Dedifferentiated amniotic fluid mesenchymal stem cell (primary cell): ENCODE results near the gene KRTAP5-2.
"Not testable (repeated sequence)": the region's sequence is repeated elsewhere in the genome, so short reads cannot be mapped to it uniquely, and the experiment has no call there.

Experiments used
- DNase-seq: peaks from one replicate; pipeline ENCODE4 v3.0.0-alpha.2; 2016; ENCODE audit errors: extremely low spot score

Gene KRTAP5-2, protein sequence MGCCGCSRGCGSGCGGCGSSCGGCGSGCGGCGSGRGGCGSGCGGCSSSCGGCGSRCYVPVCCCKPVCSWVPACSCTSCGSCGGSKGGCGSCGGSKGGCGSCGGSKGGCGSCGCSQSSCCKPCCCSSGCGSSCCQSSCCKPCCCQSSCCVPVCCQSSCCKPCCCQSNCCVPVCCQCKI

GRCh38 chr11:1597994-1598380, at the start of gene KRTAP5-2:
Gene KRTAP5-2, minus strand, starts transcription at chr11:1598294. Its CDS starts 44 bp downstream, at chr11:1598250.
- no peak for DNase-seq

DNA sequence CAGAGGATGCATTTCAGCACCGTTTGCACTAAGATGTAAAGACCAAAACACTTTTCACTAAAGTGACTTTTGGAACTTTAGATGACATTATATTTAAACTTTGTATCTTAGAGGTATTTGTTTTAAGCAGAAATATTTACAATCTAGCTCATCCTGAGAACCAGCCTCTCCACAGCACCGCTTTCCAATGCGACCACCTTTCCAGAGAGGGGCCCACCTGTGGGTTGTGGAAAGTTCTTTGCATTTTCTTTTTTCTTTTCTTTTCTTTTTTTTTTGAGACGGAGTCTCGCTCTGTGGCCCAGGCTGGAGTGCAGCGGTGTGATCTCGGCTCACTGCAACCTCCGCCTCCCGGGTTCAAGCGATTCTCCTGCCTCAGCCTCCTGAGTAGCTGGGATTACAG, 48.4 kb upstream of the KRTAP5-2 start:
- DNase-seq = not testable (repeated sequence)

- no peak for DNase-seq
These were observed 47.3 kb upstream of the KRTAP5-2 start for GRCh38 chr11:1645357-1645821.

DNA sequence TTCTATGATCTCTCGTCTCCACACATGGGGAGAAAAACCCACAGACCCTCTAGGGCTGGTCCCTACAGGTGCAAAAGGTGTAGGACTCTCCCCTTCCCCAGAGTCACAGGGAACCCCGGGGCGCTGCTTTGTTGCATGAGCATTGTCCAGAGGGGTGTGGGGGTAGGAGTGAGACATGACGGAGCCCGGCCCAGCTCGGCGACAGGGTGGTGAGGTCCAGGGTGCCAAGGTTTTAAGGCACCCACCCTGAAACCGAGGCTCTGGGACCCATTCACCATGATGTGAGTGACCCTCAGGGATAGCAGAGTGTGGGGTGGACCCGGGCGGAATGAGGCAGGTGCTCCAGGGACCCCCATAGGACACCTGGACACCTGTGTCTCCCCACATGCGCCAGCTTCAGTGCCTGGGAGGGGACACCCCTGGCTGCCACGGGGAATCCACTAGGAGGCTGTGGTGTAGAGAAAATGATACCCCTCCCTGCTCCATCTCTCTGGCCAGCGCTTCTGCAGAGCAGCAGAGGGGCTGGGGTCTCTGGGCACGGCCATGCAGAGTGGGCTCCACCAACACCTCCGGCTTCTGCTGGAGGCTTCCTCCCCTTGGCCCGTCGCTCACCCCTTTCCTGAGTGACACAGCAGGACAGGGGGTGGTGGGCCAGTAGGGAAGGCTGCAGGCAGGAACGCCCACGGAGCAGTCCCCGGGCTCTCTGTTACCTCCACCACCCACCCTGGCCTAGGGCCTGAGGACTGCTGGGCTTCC, 46.7 kb upstream of the KRTAP5-2 start:
- DNase-seq = no peak

- no peak for DNase-seq
These were observed 45.1 kb upstream of the KRTAP5-2 start for GRCh38 chr11:1643146-1643690.

- DNase-seq = no peak
These were observed 44.4 kb upstream of the KRTAP5-2 start for GRCh38 chr11:1642288-1643145.

- no peak for DNase-seq
These were observed 43.0 kb upstream of the KRTAP5-2 start for GRCh38 chr11:1641096-1641495.

DNA sequence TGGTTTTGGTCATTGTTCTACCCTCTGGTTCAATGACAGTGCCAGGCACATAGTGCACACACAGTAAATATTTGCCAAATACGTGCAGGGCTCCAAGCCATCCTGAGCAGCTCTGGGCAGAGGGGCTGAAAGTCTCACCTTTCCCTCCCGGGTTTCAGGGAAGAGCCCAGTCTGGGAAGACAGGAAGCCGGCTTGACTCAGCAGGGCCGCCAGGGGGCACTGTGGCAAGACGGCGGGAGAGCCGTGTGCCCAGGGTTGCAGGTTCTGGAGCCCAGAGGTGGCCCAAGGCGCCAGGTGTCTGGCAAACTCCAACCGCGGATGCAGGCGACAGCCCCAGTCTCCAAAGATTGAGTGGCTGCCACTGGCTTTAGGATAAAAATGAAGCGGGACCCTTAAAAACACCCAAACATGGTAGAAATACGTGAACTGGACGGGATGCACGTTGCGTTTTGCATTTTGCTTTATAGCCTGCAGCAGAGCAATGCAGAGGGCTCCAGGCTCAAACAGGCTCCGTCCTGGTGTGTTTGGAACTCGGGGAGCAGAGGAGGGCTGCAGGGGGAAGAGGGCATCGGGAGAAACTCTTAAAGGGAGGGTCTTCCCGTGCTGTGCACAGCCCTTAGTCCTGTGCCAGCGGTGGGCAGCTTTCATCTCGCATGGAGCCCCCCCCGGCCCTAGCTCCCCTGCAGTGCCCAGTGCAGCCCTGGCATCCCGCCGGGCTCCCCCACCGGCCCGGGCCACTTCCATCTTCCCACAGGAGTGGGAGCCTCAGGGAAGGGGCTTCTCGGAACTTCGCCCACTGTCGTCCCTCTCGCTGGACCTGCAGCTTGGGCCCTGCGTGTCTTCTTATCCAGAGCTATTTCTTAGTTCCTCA, 42.2 kb upstream of the KRTAP5-2 start:
- no peak for DNase-seq

DNA sequence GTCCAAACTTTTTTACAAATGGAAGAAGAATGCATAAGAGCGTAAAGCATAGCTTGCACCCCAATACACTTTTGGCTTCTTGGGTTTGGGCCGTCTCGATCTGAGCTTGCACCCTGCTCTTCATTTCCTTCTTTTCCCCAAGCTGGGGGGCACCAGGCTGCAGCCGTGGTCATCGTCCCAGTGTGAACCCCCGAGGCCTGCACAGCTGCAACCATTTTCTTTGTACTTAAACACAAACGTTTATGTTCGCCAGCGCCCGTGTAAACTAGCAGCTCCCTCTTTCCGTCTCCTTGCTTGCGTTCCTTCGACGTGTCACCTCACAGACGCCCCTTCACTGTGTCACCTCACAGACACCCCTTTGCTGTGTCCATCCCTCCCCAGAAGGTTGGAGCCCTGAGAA, 41.6 kb upstream of the KRTAP5-2 start:
- DNase-seq = no peak

DNA sequence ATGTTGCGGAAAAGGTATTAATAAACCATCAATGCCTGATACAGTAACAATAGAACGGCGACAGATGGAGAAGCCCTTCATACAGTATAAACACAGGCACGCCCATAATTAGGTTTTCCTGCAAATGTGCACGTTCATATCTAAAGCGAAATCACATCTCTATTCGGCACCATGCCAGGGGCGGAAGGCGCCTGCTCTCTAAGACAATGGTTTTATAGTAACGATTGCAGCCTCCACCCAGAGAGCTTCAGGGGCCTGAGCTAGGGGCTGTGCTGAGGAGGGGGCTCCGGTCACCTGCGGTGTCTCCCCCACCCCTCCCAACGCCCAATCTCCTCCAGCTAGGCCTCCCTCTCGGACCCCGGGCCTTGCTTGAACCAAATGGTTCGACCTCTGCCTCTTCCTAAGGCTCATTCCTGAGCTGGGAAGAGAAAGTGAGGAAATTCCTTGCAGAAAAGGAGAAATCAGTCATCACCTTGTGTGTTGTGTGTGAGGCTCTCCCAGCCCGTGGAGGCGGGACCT, 41.1 kb upstream of the KRTAP5-2 start:
- no peak for DNase-seq

- DNase-seq = no peak
These were observed 40.2 kb upstream of the KRTAP5-2 start for GRCh38 chr11:1638344-1638743.

GRCh38 chr11:1637628-1638027, 39.5 kb upstream of the KRTAP5-2 start:
- DNase-seq = no peak

- DNase-seq = no peak
These were observed 38.3 kb upstream of the KRTAP5-2 start for GRCh38 chr11:1636291-1636950.

GRCh38 chr11:1633864-1634263, 35.8 kb upstream of the KRTAP5-2 start:
- no peak for DNase-seq

- no peak for DNase-seq
These were observed 34.1 kb upstream of the KRTAP5-2 start for GRCh38 chr11:1632053-1632714.

- no peak for DNase-seq
These were observed 33.0 kb upstream of the KRTAP5-2 start for GRCh38 chr11:1631066-1631568.

GRCh38 chr11:1630271-1630670, 32.2 kb upstream of the KRTAP5-2 start:
- no peak for DNase-seq

DNA sequence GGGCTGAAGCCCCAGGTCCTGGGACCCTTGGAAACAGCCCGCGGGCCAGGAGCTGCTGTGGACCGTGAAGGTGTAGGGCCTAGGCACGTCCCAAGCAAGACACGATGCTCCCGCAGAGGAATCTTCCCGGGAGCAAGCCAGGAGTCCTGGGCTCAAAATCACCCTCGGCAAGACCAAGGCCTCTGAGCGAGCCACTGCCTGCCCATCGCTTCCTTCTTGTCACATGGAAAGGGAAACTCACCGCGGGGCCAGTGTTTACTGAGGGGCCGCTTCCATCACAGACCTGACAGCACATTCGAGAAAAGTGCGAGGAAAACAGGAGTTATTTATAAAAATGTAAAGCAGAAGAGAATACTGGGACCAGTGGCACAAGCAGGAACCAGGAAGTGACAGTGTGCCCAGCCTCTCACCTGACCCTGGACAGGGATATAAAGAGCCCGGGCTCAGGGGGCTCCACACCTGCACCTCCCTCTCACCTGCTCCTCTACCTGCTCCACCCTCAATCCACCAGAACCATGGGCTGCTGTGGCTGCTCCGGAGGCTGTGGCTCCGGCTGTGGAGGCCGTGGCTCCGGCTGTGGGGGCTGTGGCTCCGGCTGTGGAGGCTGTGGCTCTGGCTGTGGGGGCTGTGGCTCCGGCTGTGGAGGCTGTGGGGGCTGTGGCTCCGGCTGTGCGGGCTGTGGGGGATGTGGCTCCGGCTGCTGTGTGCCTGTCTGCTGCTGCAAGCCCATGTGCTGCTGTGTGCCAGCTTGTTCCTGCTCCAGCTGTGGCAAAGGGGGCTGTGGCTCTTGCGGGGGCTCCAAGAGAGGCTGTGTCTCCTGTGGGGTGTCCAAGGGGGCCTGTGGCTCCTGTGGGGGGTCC, 31.5 kb upstream of the KRTAP5-2 start, which contains the start of gene KRTAP5-5:
Gene KRTAP5-5, plus strand, starts transcription at position 450 of the 860 bp plus-strand sequence. Its CDS starts 66 bp downstream, at position 516.
- DNase-seq = no peak
